Neural cell (in vitro differentiated cells): Measurements from ENCODE around the gene MYO18A. TPM values are rescaled to one million over a fixed set of nuclear protein-coding genes. Genes with fewer than 3 reads are reported as not detected.

Experiments
- H2AFZ ChIP-seq: fragments of 200-600, 300-800 bp; sonication (generic), shearing (Covaris generic); 2 replicates; pipeline ENCODE4 v1.6.0; 2014; ENCODE audit warnings: low read depth, mild to moderate bottlenecking, antibody characterized with exemption, low read length, moderate library complexity
- H3F3A ChIP-seq: fragments of 200-600 bp; shearing (Covaris generic); 2 replicates; pipeline ENCODE4 v1.6.1; 2016; ENCODE audit warnings: mild to moderate bottlenecking, moderate library complexity, mixed read lengths, antibody characterized with exemption, low read length; ENCODE audit not compliant: insufficient read depth, poor library complexity, severe bottlenecking
- H3K27ac ChIP-seq: fragments of 200-600, 300-800 bp; sonication (generic), shearing (Covaris generic); 2 replicates; pipeline ENCODE4 v1.5.1; 2014; ENCODE audit warnings: mild to moderate bottlenecking, low read length, moderate library complexity
- H3K27me3 ChIP-seq: fragments of 300-800, 200-600 bp; sonication (generic), shearing (Covaris generic); 2 replicates; pipeline ENCODE4 v1.6.0; 2014; ENCODE audit warnings: mild to moderate bottlenecking, low read depth, low read length, moderate library complexity; ENCODE audit not compliant: insufficient read depth
- H3K36me3 ChIP-seq: fragments of 300-800, 200-600 bp; sonication (generic), shearing (Covaris generic); 2 replicates; pipeline ENCODE4 v1.5.1; 2014; ENCODE audit warnings: mild to moderate bottlenecking, antibody characterized with exemption, low read length, moderate library complexity; ENCODE audit not compliant: insufficient read depth
- H3K4me2 ChIP-seq: fragments of 300-800, 200-600 bp; sonication (generic), shearing (Covaris generic); 2 replicates; pipeline ENCODE4 v1.6.0; 2014; ENCODE audit warnings: mild to moderate bottlenecking, low read length
- H3K4me3 ChIP-seq: fragments of 300-800, 200-600 bp; sonication (generic), shearing (Covaris generic); 2 replicates; pipeline ENCODE4 v1.5.1; 2014; ENCODE audit warnings: mild to moderate bottlenecking, low read length, moderate library complexity
- H3K79me2 ChIP-seq: fragments of 200-600 bp; shearing (Covaris generic); replicated peaks from 2 replicates; pipeline ENCODE4 v1.6.0; 2014; ENCODE audit warnings: mild to moderate bottlenecking, low read length, moderate library complexity; ENCODE audit not compliant: insufficient read depth
- H3K9ac ChIP-seq: fragments of 300-800, 200-600 bp; sonication (generic), shearing (Covaris generic); 2 replicates; pipeline ENCODE4 v1.6.1; 2016; ENCODE audit warnings: mild to moderate bottlenecking, low read length, mixed read lengths
- H3K9me2 ChIP-seq: fragments of 200-600 bp; shearing (Covaris generic); 2 replicates; pipeline ENCODE4 v1.6.1; 2016; ENCODE audit warnings: mild to moderate bottlenecking, low read length, mixed read lengths; ENCODE audit not compliant: insufficient read depth
- H3K9me3 ChIP-seq: fragments of 200-600, 300-800 bp; sonication (generic), shearing (Covaris generic); 2 replicates; pipeline ENCODE4 v1.6.1; 2016; ENCODE audit warnings: mild to moderate bottlenecking, mixed run types, low read length, moderate library complexity, mixed read lengths
- H4K20me1 ChIP-seq: fragments of 200-600 bp; shearing (Covaris generic); 2 replicates; pipeline ENCODE4 v1.6.1; 2016; ENCODE audit warnings: mild to moderate bottlenecking, mixed run types; ENCODE audit not compliant: insufficient read depth
- CTCF ChIP-seq: fragments of 450-650 bp; IDR thresholded peaks from 2 replicates; pipeline ENCODE4 v1.5.1; 2014; ENCODE audit warnings: antibody characterized with exemption, mild to moderate bottlenecking, moderate library complexity; ENCODE audit not compliant: poor library complexity, severe bottlenecking
- EP300 ChIP-seq: fragments of 450-650 bp; conservative IDR thresholded peaks from 2 replicates; pipeline ENCODE4 v1.6.1; 2014; ENCODE audit warnings: antibody characterized with exemption, mild to moderate bottlenecking, moderate library complexity; ENCODE audit not compliant: poor library complexity, severe bottlenecking
- EZH2 ChIP-seq: fragments of 200-600, 300-800 bp; shearing (Covaris generic), sonication (generic); IDR thresholded peaks from 2 replicates; pipeline ENCODE4 v1.6.1; 2014; ENCODE audit warnings: antibody characterized with exemption, low read length, borderline replicate concordance, mild to moderate bottlenecking; ENCODE audit not compliant: insufficient read depth, poor library complexity, severe bottlenecking
- MXI1 ChIP-seq: fragments of 450-650 bp; conservative IDR thresholded peaks from 2 replicates; pipeline ENCODE4 v1.6.1; 2014; ENCODE audit warnings: antibody characterized with exemption, mild to moderate bottlenecking; ENCODE audit not compliant: poor library complexity, severe bottlenecking
- POLR2AphosphoS5 ChIP-seq: IDR thresholded peaks from 2 replicates; pipeline ENCODE4 v1.6.1; 2012
- RAD21 ChIP-seq: fragments of 450-650 bp; conservative IDR thresholded peaks from 2 replicates; pipeline ENCODE4 v1.6.1; 2014; ENCODE audit warnings: antibody characterized with exemption, mild to moderate bottlenecking, moderate library complexity
- REST ChIP-seq: IDR thresholded peaks from 2 replicates; pipeline ENCODE4 v1.6.1; 2012; ENCODE audit warnings: borderline replicate concordance
- SMC3 ChIP-seq: fragments of 450-650 bp; conservative IDR thresholded peaks from 2 replicates; pipeline ENCODE4 v1.6.1; 2014; ENCODE audit warnings: antibody characterized with exemption, mild to moderate bottlenecking, moderate library complexity; ENCODE audit not compliant: poor library complexity
- TAF1 ChIP-seq: IDR thresholded peaks from 2 replicates; pipeline ENCODE4 v1.6.1; 2012; ENCODE audit warnings: low read depth
- polyA plus RNA-seq: library from polyadenylated mRNA; depleted of rRNA; stranded (reverse); fragments of >200 nt; gene quantifications from 2 replicates; pipeline ENCODE4 v1.2.3, GENCODE V29; 2014

The MYO18A gene
- polyA plus RNA-seq, 1 donor from 2014 or later, result 21.6 TPM

- Histone ChIP-seq H3K4me2 (no peak overlapping the region), H2AFZ (no peak overlapping the region), H3K27me3 (no peaks in the 10 kb centered on the region), H3K27ac (no peak overlapping the region), H3K9me3 (no peaks in the 10 kb centered on the region), H3K79me2 (no peaks in the 10 kb centered on the region), H3K9ac (no peak overlapping the region), H3K36me3 (no peaks in the 10 kb centered on the region), H3K9me2 (no peaks in the 10 kb centered on the region), H3F3A (no peaks in the 10 kb centered on the region), H4K20me1 (peaks cover 3% of the 10 kb centered on the region), H3K4me3 (no peak overlapping the region)
- TF ChIP-seq CTCF, result no peak
- TF ChIP-seq EZH2, result no peak
- TF ChIP-seq POLR2AphosphoS5, result no peak
- no peak for TF ChIP-seq REST
- TF ChIP-seq RAD21, result no peak
- TF ChIP-seq SMC3, result no peak
Measured at GRCh38 chr17:29155227-29155965, 24.8 kb downstream of the MYO18A start.

- Histone ChIP-seq H3K9me3 (no peaks in the 10 kb centered on the region), H3K27me3 (no peaks in the 10 kb centered on the region), H2AFZ (no peak overlapping the region), H4K20me1 (peaks cover 3% of the 10 kb centered on the region), H3F3A (no peaks in the 10 kb centered on the region), H3K36me3 (no peaks in the 10 kb centered on the region), H3K79me2 (no peaks in the 10 kb centered on the region), H3K4me2 (no peak overlapping the region), H3K4me3 (no peak overlapping the region), H3K27ac (no peak overlapping the region), H3K9ac (no peak overlapping the region), H3K9me2 (no peaks in the 10 kb centered on the region)
- TF ChIP-seq MXI1 (no peak), SMC3 (no peak), CTCF (no peak), RAD21 (no peak), REST (no peak), TAF1 (no peak), POLR2AphosphoS5 (no peak), EP300 (no peak), EZH2 (no peak)
Measured at GRCh38 chr17:29154516-29155226, 25.5 kb downstream of the MYO18A start.
